Fibroblast of the conjunctiva (primary cell): Measurements from ENCODE around the gene LIMS2.

Source experiments
- DNase-seq: peaks from one replicate; pipeline ENCODE4 v3.0.0-alpha.2; 2010; ENCODE audit warnings: low read depth

LIMS2 gene

DNA sequence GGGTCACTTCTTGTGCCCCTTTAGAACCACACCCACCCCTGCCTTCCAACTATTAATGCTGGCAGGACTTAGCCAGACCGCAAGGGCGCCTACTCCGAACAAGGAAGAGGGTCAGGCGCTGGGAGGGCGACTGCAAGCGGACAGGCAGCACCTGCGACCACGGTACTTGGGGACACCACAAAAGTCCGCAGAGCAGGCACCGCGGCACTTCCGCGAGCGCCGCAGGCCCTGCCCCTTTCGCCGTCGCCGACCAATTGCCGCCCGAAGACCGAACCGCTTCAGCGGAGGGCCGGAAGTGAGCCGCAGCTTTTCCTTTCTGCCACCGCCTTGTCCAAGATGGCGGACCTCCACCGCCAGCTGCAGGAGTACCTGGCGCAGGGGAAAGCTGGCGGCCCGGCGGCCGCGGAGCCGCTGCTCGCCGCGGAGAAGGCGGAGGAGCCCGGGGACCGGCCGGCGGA, 25.9 kb upstream of the LIMS2 start, which contains the start of gene SFT2D3:
SFT2D3 (plus strand) TSS at position 305 of the 458 bp plus-strand sequence; CDS start at position 337, 32 bp downstream.
- peak; percentile 81 for DNase-seq

DNA sequence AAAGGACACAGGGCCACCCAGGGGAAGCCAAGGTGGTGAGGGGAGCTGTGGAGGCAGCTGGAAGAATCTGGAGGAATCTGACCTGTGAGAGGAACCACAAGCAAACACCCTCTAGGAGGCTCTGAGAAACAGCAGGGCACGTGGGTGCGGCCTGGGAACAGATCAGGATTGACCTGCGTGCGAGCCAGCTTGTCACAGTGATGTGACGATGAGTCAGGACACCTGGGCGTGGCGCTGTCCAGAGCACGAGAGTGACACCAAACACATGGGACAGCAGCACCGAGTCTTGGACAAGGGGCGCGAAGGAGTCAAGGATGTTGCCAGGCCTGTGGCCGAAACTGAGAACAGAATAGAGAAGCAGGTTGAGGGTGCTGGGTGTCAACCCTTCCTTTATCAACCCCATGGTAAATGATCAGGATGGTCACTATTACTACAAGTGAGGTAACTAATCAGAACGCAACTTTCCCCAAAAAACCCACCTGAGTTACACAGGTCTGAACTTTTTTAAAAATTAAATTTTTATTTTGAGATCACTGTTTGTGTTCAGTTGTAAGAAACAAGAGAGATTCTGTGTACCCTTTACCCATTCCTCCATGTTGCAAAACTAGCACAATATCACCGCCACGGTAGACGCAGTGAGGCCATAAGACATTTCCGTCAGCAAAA, 25.3 kb upstream of the LIMS2 start:
- no peak for DNase-seq

DNA sequence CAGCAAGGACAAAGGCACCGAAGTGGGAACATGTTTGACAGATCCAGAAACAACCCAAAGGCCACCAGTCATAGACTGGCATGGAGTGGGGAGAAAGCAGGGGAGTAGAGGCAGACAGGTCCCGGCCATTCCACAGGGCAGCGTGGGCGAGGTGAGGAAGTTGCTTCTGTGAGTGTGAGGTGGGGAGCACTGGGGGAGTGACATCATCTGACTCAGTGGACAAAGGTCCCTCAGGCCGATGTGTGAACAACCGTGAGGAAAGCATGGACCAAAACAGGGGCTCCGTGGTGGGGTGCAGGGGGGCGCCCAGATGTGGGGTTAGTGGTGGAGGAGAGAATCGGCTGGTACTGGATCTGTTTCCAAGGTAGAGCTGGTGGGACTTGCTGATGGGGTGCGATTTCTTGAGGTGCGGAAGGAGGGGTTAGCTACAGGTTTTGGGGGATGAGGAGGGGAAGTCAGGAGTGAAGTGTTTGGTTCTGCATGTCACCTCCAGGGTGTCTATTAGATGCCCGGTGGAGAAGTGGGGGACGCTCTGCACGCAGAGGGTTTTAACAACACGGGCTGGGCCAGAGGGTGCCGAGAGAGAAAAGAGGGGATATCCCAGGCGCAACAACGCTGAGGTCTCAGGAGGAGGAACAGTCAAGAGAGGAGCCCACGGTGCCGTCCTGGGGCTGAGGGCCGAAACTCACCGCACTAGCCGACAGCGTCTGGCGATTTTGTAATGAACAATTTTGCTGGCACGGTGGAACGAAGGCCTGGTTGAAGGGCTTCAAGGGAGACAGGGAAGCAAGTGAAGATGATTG, 23.4 kb upstream of the LIMS2 start:
- DNase-seq = no peak

DNA sequence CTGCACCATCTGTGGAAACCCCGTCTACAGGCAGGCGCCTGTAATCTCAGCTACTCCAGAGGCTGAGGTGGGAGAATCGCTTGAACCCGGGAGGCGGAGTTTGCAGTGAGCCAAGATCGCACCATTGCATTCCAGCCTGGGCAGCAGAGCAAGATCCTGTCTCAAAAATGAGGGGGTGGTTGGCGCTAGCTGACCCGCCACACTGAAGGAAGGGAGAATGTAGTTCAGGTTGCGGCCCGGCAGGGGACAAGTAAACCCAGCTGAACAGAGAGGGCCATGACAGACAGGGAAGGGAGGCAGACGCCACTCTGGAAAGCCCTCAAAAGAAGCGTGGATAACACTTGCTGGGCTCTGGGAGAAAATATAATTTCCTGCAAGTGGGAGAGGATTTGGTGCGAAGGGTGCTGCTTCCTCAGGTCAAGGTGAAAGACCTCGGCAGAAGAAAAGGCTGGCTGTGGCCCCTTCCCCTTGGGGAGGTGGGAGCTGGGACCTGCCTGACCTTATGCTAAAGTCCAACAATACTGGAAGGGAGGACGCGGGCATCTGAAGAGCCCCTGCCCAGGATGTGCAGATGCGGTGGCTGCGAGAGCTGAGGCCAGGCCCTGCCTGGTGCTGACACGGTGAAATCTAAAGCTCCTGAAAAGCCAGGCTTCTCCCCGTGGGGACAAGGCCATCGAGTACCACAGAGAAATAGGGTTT, 22.3 kb upstream of the LIMS2 start:
- DNase-seq = no peak

DNA sequence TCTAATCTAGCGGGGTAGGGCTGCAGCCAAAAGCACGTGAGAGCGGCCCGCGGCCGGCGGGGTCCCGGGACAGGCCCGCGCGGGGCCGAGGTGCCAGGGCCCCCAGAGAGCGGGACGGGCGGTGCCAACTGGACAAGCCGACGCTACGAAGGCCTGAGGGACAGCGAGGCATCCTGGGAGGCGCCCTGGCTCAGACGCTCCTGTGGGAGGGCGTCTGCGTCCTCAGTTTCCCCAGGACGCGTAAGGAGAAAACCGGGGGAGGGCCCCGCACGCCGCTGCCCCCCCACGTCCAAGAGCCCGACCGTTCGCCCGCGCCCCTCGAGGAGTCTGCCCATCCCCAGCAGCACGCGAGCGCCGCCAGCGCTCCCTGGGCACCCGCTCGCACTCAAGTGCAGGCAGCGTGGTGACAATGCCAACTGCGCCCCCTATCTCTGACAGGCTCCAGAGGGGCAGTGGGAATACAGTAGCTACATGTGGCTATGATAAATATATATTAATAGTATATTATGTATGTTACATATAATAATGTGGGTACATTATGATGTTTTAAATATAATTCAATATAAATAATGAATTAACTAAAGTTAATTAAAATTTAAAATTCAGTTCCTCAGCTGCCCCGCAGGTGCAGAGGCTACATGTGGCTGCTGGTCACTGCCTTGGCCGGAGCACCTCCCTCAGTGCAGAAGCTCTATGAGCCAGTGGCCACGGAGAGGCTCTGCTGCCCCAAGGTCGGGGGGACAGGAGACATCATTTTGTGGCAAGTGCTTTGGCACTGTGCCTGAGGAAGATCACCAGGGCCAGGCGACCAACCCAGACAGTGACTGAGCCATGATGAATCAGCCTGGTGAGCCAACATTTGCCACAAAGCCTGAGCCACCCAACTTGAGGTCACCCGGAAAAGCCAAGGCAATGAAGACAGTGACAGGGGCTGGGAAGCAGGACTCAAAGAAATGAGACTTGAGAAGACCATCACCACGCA, 20.5 kb upstream of the LIMS2 start:
- peak; percentile 24 for DNase-seq

DNA sequence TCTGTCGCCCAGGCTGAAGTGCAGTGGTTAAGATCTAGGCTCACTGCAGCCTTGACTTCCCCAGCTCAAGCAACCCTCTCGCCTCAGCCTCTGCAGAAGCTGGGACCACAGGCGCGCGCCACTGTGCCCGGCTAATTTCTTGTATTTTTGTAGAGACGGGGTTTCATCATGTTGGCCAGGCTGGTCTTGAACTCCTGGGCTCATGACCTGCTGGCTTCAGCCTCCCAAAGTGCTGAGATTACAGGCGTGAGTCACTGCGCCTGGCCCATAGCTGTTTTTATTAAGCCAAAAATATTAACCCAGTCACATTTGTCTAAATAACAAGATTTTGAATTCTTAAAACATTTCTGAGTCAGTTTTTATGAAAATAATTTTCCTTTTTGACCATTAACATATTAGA, 19.7 kb upstream of the LIMS2 start:
- no peak for DNase-seq

DNA sequence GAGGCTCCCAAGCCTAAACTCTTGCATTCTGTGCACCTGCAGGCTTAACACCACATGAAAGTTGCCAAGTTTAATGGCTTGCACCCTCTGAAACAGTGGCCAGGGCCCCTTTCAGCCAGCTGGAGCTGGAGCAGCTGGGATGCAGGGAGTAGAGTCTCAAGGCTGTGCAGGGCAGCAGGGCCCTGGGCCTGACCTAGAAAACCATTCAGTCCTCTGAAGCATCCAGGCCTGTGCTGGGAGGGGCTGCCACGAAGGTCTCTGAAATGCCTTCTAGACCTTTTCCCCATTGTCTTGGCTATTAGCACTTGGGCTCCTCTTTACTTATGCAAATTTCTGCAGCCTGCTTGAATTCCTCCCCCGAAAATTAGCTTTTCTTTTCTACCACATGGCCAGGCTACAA, 15.4 kb upstream of the LIMS2 start:
- DNase-seq = no peak

DNA sequence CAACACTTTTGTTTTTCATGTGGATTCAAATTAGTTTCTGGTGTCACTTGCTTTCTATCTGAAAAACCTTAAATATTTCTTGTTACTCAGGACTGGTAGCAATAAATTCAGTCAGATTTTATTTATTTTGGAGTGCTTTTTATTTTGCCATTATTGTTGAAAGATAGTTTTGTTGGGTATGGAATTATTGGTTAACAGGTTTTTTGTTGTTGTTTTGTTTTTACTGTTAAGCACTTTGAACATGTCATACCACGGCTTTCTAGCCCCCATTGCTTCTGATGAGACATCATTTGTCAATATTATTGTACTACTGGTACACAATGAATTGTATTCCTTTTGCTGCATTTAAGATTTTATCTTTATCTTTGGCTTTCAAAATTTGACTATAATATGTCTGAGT, 13.1 kb upstream of the LIMS2 start:
- no peak for DNase-seq

DNA sequence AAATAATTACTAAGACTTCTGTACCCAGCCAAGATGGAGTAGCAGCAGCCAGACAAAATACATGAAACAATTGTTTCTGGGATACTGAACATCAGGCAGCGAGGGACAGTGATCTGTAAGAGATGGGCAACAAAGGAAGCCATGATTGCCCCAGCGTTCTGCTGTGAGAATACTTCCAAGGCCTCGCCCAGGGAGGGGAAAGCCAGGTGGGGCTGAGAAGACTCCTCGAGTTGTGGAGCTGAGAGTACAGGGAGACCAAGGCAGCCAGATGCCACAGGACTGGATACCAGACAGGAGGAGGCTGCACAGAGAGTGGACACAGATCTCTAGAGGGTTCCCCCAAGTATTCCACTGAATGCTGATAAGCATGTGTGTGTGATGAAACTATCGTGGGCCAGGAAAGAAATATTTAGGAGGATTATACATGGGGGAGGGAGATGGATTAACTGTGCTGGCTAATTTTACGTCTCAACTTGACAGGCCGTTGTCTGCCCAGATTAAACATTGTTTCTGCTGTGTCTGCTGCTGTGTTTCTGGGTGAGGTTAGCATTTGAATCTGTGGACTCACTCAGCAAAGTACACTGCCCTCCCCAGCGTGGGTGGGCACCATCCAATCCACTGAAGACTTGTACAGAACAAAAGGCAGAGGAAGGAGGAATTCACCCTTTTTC, 10.2 kb upstream of the LIMS2 start:
- no peak for DNase-seq

DNA sequence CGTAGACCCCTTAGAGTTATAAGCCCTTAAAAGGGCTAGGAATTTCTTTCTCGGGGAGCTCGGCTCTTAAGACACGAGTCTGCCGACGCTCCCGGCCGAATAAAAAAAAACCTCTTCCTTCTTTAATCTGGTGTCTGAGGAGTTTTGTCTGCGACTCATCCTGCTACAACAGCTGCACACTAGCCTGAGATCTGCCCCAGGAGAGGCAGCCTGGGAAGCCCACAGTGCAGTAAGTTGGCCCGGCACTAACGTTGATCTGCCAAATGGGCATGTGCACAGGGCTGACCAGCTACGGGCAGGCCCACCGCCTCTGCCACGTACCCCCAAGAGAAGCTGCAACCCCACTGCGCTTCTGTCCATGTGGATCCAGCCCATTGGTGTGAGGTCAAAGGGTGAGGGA, 8.4 kb upstream of the LIMS2 start:
- no peak for DNase-seq

DNA sequence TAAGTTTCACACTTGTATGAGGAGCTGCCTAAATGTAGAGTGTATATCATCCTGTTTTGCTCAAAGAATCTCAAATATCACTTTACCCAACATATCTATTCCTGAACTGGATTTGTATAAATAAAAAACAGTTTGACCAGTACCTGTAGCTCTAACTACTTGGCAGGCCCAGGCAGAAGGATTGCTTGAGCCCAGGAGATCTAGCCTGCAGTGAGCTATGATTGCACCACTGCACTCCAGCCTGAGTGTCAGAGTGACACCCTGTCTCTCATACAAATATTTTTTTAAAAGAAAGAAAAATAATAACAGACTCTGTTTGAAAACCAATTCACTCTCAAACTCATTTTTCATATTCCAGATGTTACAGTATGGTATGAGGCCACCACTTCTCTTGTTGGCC, 7.7 kb upstream of the LIMS2 start:
- no peak for DNase-seq

DNA sequence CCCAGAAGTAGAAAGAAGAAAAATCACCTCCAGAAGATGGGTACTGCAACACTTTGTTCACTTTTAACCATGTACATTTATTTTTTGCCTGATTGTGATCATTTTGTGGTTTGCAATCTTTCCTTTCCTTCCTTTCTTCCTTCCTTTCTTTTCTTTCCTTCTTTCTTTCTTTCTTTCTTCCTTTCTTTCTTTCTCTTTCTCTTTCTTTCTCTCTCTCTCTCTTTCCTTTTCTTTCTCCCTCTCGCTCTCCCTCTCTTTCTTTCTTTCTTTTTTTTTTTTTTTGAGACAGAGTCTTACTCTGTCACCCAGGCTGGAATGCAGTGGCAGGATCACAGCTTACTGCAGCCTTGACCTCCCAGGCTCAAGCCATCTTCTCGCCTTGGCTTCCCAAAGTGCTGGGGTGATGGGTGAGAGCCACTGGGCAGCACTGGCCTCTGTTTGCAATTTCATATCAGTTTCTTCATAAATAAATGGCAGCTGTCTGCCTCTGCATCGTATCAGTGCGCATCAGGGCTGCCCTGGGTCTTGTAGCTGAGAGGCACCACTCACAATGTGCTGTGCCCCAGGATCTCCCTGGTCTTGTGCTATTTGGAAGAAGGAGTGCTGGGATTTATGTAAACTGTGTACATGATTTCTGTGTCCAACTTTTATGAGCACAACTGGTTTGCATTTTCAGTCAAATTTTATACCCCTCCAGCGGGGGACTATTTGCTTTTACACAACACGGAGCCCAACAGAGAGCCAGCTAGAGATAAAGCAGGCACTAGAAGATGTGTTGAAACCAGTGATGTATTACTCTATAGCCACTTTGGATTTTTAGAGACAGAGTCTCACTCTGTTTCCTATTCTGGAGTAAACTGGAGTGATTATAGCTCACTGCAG, 6.9 kb upstream of the LIMS2 start:
- DNase-seq = no peak

DNA sequence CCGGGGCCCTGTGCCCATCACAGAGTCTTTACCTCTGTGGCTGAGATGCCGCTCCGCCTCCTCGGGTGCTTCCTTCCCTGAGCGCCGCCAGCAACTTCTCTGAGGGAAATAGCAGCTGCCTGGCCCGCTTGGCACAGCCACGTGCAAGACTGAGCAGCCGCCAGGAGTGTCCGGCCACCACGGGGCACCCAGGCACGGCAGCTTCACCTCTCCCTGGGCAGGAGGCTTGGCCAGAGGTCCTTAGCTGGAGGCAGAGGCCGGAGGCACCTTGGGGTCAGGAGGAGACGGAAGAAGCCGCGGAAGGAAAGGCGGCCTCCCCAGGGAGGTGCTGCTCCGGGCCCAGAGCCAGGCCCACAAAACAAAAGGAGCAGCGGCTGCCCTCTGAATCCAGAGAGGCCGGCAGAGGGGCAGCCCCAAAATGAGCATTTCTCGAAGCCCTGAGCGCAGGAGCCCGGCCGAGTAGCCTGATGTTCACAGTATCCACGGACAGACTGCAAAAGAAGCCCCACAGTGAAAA, 6.0 kb upstream of the LIMS2 start:
- DNase-seq = no peak

DNA sequence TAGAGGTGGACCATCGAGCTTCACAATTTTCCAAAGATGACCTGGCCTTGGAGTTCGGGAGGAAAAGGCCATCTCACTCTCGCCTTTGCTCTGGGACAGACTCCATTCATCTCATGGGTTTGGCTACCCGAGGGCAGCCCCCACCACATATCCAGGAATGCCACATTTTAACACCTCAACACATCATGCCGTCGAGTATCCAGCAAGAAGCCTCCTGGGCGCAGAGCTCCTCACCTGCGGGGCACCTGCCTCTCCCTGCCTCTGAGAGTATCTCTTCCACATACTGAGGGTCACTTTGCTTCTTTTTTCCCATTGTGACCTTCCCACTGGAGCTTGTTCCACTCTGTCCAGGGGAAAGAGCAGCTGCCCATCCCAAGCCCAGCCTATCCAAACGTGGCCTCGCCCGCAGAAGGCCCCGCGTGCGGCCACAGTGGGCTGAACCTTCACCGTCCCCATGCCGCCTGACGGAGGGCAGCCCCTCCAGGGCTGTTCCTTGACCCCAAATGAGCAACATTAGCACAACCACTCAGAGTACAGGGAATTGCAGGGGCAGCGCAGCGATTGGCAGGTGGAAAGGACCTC, 5.5 kb upstream of the LIMS2 start:
- no peak for DNase-seq

DNA sequence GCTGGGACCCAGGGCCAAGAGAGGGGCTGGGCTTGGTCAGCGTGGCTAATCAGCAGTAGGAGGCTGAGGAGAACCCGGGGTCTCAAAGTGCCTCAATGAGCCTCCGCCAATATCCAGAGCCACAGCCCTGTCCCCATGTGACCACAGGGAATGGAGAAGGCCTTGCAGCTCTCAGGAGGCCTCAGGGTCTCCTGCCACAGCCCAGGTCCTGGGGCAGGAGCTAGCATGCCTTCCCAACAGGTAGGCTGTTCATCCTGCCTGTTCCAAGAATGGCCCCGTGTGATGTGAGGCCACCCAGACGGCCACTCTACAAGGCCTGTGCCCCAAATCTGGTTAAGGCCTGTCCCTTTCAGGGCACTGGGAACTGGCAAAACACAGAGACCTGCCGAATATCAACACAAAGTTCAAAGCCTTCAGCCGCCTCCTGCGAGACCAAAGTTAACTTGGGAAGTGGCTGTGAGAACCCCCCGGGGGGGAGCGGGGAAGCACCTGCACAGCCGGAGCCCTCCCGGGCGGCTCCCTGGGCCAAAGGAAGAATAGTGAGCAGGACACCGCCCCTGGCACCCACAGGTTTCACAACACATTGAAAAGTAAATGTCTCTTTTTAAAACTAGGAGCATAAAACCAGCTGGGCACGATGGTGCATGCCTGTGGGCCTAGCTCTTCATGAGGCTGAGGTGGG, 4.5 kb upstream of the LIMS2 start:
- DNase-seq = no peak

DNA sequence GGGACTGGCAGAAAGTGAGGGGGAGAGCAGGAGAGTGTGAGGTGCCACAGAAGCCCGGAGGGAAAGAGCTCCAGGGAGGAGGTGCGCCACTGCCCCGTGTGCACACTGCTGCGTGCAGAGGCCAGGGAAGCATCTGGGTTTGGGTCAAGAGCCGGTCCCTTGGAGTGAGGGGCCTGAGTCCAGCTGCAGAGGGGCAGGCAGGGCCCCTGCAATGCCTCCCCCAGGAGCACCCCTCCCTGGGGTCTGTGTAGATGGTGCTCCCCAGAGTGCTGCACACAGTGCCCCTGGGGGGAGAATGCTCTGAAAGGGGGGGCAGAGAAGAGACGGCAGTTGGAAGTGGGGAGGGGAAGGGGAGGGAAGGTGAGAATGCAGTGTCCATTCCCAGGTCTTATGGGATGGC, 3.7 kb upstream of the LIMS2 start:
- DNase-seq = no peak

DNA sequence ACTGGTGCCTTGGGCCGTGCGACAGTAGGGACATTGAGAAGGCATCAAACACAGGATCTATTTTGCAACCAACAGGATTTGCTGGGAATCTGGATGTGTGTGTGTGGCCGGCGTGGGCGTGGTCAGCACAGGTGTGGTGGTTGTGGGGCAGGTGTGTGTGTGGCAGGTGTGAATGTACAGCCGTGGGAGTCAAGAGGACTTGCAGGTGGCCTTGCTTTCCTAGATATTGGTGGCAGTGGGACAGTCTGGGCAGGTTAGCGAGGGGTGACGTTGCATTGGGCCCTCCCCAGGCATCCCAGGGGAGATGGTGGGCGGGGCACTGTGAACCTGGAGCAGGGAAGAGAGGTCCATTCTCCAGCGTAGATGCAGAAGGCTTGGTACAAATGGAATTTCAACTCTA, 3.2 kb upstream of the LIMS2 start:
- no peak for DNase-seq

DNA sequence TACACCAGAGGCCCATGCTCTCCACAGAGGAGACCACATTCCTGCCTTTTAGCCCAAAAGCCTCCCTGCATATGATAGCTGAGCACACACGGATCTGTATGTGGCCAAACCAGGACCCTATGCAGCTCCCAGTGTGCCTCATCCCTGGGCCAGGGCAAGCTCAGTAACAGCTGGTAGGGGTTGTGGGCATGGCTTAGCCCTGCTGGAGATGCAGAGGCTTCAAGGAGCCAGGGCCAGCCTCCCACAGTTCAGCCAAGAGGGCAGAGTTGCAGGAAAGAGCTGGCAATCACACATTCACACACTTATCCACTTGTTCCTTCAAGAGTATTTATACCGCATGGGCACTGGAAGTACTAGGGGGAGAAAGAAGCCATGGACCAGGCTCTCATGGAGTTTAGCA, 1.6 kb upstream of the LIMS2 start:
- no peak for DNase-seq
